IMR-90 (cell line): ENCODE results near the gene ZNF469. TPM values are rescaled to one million over a fixed set of nuclear protein-coding genes. Genes with fewer than 3 reads are reported as not detected.

Source experiments
- ATAC-seq: fragments of 200-7000 bp; cut with Tn5 transposase; 2 replicates; pipeline ENCODE4 v1.9.1; 2020; ENCODE audit warnings: low read depth, mild to moderate bottlenecking, moderate library complexity
- BruUV-seq: library from RNA; stranded (reverse); fragments of 400-500 nt; replicated peaks from 2 replicates; lab custom pipeline; 2021; lab: Mats Ljungman, UMichigan
- CTCF ChIA-PET: fragments of 300-600 bp; formaldehyde crosslinking; extraction: SDS; loops from one replicate; lab custom pipeline; 2021; ENCODE audit warnings: antibody characterized with exemption; lab: Yijun Ruan, JAX
- POLR2A ChIA-PET: fragments of 300-600 bp; sonication (Branson Sonifier 250); formaldehyde crosslinking; loops from one replicate; lab custom pipeline; 2022; ENCODE audit warnings: antibody characterized with exemption; ENCODE audit not compliant: unreplicated experiment; lab: Charles Lee
- DNase-seq: peaks from one replicate; pipeline ENCODE4 v3.0.0; 2013
- H2AFZ ChIP-seq: replicated peaks from 2 replicates; pipeline ENCODE3; 2013; ENCODE audit warnings: low read length, mild to moderate bottlenecking; ENCODE audit not compliant: poor library complexity
- H2AK5ac ChIP-seq: 2 replicates; pipeline ENCODE4 v1.6.1; 2013; ENCODE audit warnings: low read depth, low read length, inconsistent platforms
- H2AK9ac ChIP-seq: replicated peaks from 2 replicates; pipeline ENCODE3; 2013; ENCODE audit warnings: mild to moderate bottlenecking, low read depth, low read length, moderate library complexity; ENCODE audit not compliant: poor library complexity
- H2BK120ac ChIP-seq: 2 replicates; pipeline ENCODE4 v1.6.1; 2013; ENCODE audit warnings: low read depth, low read length, inconsistent platforms
- H2BK15ac ChIP-seq: 3 replicates; pipeline ENCODE4 v1.6.1; 2013; ENCODE audit warnings: low read depth, low read length, inconsistent platforms
- H2BK20ac ChIP-seq: 2 replicates; pipeline ENCODE4 v1.6.1; 2013; ENCODE audit warnings: low read depth, mild to moderate bottlenecking, inconsistent platforms, low read length, moderate library complexity
- H2BK5ac ChIP-seq: 2 replicates; pipeline ENCODE4 v1.6.1; 2013; ENCODE audit warnings: mild to moderate bottlenecking, low read depth, low read length, inconsistent platforms; ENCODE audit not compliant: poor library complexity, severe bottlenecking
- H3K14ac ChIP-seq: replicated peaks from 2 replicates; pipeline ENCODE4 v1.6.1; 2013; ENCODE audit warnings: low read depth, low read length, inconsistent platforms
- H3K18ac ChIP-seq: 2 replicates; pipeline ENCODE4 v1.6.1; 2013; ENCODE audit warnings: low read depth, low read length, control low read depth
- H3K23ac ChIP-seq: 2 replicates; pipeline ENCODE4 v1.6.1; 2013; ENCODE audit warnings: low read depth, low read length, inconsistent platforms
- H3K27ac ChIP-seq: 2 replicates; pipeline ENCODE4 v1.5.1; 2013; ENCODE audit warnings: mild to moderate bottlenecking, control low read depth, low read length; ENCODE audit not compliant: insufficient read depth
- H3K27me3 ChIP-seq: 2 replicates; pipeline ENCODE4 v1.6.1; 2013; ENCODE audit warnings: low read length; ENCODE audit not compliant: control insufficient read depth, insufficient read depth
- H3K36me3 ChIP-seq: 2 replicates; pipeline ENCODE4 v1.6.1; 2013; ENCODE audit warnings: low read length, mixed read lengths; ENCODE audit not compliant: control insufficient read depth, insufficient read depth
- H3K4ac ChIP-seq: 2 replicates; pipeline ENCODE4 v1.6.1; 2013; ENCODE audit warnings: low read depth, low read length, inconsistent platforms
- H3K4me1 ChIP-seq: 2 replicates; pipeline ENCODE4 v1.6.1; 2013; ENCODE audit warnings: low read length, mixed read lengths; ENCODE audit not compliant: control insufficient read depth, insufficient read depth
- H3K4me2 ChIP-seq: 2 replicates; pipeline ENCODE4 v1.6.1; 2013; ENCODE audit warnings: low read depth, mild to moderate bottlenecking, control low read depth, low read length, moderate library complexity
- H3K4me3 ChIP-seq: 2 replicates; pipeline ENCODE4 v1.5.1; 2013; ENCODE audit warnings: low read depth, mild to moderate bottlenecking, control low read depth, low read length, moderate library complexity; ENCODE audit not compliant: insufficient read depth
- H3K56ac ChIP-seq: 2 replicates; pipeline ENCODE4 v1.6.1; 2013; ENCODE audit warnings: low read length, inconsistent platforms; ENCODE audit not compliant: insufficient read depth; ENCODE audit errors: extremely low read depth
- H3K79me1 ChIP-seq, 2 experiments: 2 replicates each; pipeline ENCODE4 v1.6.1; 2013; ENCODE audit warnings: low read length in 2 of 2, inconsistent platforms in 1 of 2, low read depth in 1 of 2
- H3K9ac ChIP-seq: 2 replicates; pipeline ENCODE4 v1.6.1; 2013; ENCODE audit warnings: low read depth, low read length, control low read depth
- H3K9me1 ChIP-seq: 2 replicates; pipeline ENCODE4 v1.6.1; 2013; ENCODE audit warnings: low read length, inconsistent platforms; ENCODE audit not compliant: insufficient read depth
- H3K9me3 ChIP-seq: 2 replicates; pipeline ENCODE4 v1.6.1; 2013; ENCODE audit warnings: low read length; ENCODE audit not compliant: control insufficient read depth, insufficient read depth
- H4K20me1 ChIP-seq: 2 replicates; pipeline ENCODE4 v1.6.1; 2013; ENCODE audit warnings: low read length, inconsistent platforms; ENCODE audit not compliant: insufficient read depth
- H4K5ac ChIP-seq: 2 replicates; pipeline ENCODE4 v1.6.1; 2013; ENCODE audit warnings: mild to moderate bottlenecking, low read depth, low read length, control low read depth
- H4K8ac ChIP-seq, 2 experiments: 2 replicates each; pipeline ENCODE4 v1.6.1; 2013; ENCODE audit warnings: low read depth in 2 of 2, low read length in 2 of 2, control low read depth in 1 of 2, inconsistent platforms in 1 of 2
- H4K91ac ChIP-seq: 2 replicates; pipeline ENCODE4 v1.6.1; 2013; ENCODE audit warnings: low read depth, low read length, inconsistent platforms; ENCODE audit not compliant: insufficient read depth
- RAD21 ChIP-seq: IDR thresholded peaks from 2 replicates; pipeline ENCODE4 v1.6.1; 2012; ENCODE audit warnings: low read length, improper control_type of control experiment
- WGBS, 2 experiments: methylation state at CpG; one replicate each; pipeline versions ENCODE4 v1.1.5 to v1.1.7; 2013; ENCODE audit warnings: missing lambda C conversion rate in 2 of 2; ENCODE audit not compliant: insufficient read length in 1 of 2; ENCODE audit errors: extremely low coverage in 2 of 2; 5-methylcytosine and 5-hydroxymethylcytosine counted together
- dilution Hi-C: fragments of 300-500 bp; cut with HindIII; formaldehyde crosslinking; loops from one replicate; pipeline ENCODE4 v1.14.3; 2018; ENCODE audit warnings: low sequenced_read_pairs; ENCODE audit not compliant: unreplicated experiment
- in situ Hi-C: fragments of 300-500 bp; cut with MboI; formaldehyde crosslinking; loops from 3 replicates; pipeline ENCODE4 v1.14.3; 2019; ENCODE audit warnings: low sequenced_read_pairs, inconsistent platforms, mixed read lengths
- intact Hi-C: fragments of 100-400 bp; cut with micrococcal nuclease; formaldehyde crosslinking; loops from 2 replicates; pipeline ENCODE4 v1.10.0; 2022
- polyA plus RNA-seq, 3 experiments: library from polyadenylated mRNA; depleted of rRNA; stranded (reverse); fragments of >200 nt; gene quantifications; 2 replicates each; pipeline ENCODE4 v1.2.3, GENCODE V29; 2012; ENCODE audit warnings: low replicate concordance in 1 of 3
- total RNA-seq: library from RNA; depleted of rRNA; stranded (reverse); fragments of >200 nt; gene quantifications from 2 replicates; pipeline ENCODE4 v1.2.3, GENCODE V29; 2012

The ZNF469 gene
- total and polyA plus RNA-seq, 2 of the 4 experiments (the other 2 are of a cell fraction): 1.1 to 13.3 TPM

DNA sequence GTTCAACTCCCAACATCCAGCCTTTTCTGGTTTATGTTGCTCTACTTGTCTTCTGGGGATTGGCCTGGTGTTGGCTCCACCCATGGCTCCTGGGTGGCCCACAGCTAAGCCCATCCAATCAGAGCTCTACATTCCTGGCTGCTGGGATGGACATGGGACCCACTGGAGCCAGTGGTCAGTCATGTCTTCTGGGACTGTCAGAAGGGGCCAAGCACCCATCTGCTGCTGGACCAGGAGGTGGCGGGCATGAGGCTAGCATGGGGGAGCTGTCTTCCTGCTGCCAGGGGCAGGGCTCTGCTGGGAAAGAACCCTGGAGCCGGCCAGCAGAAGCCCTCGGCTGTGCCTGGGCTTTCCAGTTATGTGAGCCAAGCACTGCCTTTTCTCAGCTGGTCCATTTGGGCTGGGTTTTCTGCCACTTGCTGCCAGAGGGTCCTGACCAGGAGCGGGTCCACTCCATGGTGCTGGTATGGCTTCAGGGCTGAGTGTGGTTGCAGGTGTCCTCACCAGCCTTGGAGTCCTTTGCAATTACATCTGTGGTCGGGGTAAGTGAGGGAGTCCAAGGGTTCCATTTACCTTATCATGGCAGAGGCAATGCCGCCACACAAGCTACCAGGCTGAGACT lies 17.4 kb upstream of the ZNF469 start:
- ChIA-PET POLR2A (no interaction called here), CTCF (interaction anchor here (0.6 kb wide), 1 partner anchor 67 kb away, joined by 3 read pairs; no protein-coding TSS in a partner anchor)
- Histone ChIP-seq H3K4me3 (no peak overlapping the region), H2AK5ac (no peak overlapping the region), H3K4me2 (no peak overlapping the region), H3K4me1 (no peaks in the 10 kb centered on the region), H4K91ac (no peak overlapping the region), H3K27me3 (peaks cover 8% of the 10 kb centered on the region), H2BK5ac (no peak overlapping the region), H2BK120ac (no peak overlapping the region), H2BK15ac (no peak overlapping the region), H3K9me3 (peaks cover 14% of the 10 kb centered on the region), H2AFZ (no peak overlapping the region), H3K36me3 (no peaks in the 10 kb centered on the region), H4K5ac (no peak overlapping the region), H3K23ac (no peak overlapping the region), H3K9ac (no peak overlapping the region), H2BK20ac (no peak overlapping the region), H3K27ac (no peak overlapping the region), H3K9me1 (peaks cover 3% of the 10 kb centered on the region; the same call in 1 of the 2 replicates), H3K14ac (no peak overlapping the region), H3K56ac (no peak overlapping the region), H3K4ac (no peak overlapping the region), H4K8ac (no peak overlapping the region), H3K18ac (no peak overlapping the region), H2AK9ac (no peak overlapping the region), H4K20me1 (no peaks in the 10 kb centered on the region), H3K79me1 (no peaks in the 10 kb centered on the region)
- BruUV-seq: no TSS peak
- TF ChIP-seq RAD21: no peak
- intact Hi-C loops: no loop called here
- WGBS, 2 experiments: 94% methylated on average over 2 of the region's 6 CpGs; no CpG with 5 or more reads in 1 of the 2 experiments
- in situ Hi-C loops: no loop called here
- ATAC-seq: no peak
- dilution Hi-C loops: no loop called here
- no peak for DNase-seq
